ENCODE data around the gene CASQ1.

DNA sequence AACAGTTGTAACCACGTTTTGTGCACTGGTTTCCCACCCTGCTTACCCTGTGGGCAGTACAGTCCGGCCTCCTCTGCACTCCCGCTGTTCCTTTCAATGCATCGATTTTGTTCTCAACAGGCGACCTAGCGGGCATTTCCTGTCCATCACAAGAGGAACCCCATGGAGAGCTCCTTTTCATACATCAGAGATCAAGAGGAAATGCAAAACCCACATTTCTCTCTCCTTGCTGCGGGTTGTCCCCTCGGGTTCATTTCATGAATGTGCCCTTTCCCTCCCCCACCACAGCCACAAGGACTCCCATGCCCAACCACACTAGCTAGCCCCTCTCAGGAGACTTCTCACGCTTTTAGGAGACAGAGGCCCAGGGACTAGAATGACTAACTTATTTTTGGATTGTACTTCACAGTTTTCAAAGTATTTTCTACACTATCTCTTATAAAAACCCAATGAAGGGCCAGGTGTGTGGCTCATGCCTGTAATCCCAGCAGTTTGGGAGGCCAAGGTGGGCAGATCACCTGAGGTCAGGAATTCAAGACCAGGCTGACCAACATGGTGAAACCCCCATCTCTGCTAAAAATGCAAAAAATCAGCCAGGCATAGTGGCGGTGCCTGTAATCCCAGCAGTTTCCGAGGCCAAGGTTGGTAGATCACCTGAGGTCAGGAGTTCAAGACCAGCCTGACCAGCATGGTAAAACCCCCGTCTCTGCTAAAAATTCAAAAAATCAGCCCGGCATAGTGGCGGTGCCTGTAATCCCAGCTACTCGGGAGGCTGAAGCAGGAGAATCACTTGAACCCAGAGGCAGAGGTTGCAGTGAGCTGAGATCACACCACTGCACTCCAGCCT is 20.6 kb upstream of the CASQ1 start:
- TF ChIP-seq, protein P1, sequence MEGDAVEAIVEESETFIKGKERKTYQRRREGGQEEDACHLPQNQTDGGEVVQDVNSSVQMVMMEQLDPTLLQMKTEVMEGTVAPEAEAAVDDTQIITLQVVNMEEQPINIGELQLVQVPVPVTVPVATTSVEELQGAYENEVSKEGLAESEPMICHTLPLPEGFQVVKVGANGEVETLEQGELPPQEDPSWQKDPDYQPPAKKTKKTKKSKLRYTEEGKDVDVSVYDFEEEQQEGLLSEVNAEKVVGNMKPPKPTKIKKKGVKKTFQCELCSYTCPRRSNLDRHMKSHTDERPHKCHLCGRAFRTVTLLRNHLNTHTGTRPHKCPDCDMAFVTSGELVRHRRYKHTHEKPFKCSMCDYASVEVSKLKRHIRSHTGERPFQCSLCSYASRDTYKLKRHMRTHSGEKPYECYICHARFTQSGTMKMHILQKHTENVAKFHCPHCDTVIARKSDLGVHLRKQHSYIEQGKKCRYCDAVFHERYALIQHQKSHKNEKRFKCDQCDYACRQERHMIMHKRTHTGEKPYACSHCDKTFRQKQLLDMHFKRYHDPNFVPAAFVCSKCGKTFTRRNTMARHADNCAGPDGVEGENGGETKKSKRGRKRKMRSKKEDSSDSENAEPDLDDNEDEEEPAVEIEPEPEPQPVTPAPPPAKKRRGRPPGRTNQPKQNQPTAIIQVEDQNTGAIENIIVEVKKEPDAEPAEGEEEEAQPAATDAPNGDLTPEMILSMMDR (IDR thresholded peaks at IDR 0.05 in 4 of 5, conservative IDR thresholded peaks at IDR 0.05 in 1 of 5) = no peak
- TF ChIP-seq POLR2A (IDR thresholded peaks at IDR 0.05) = no peak
